Lung (tissue), 12 donors: Measurements from ENCODE around the gene PTGDS. TPM values are rescaled to one million over a fixed set of nuclear protein-coding genes. Genes with fewer than 3 reads are reported as not detected.

Source experiments
- ATAC-seq: fragments of 200-7000 bp; cut with Tn5 transposase; one replicate; pipeline ENCODE4 v1.9.1; 2020; ENCODE audit warnings: moderate number of reproducible peaks; ENCODE audit not compliant: insufficient read depth, low FRiP score
- DNase-seq, 3 donors: peaks; one replicate each; pipeline ENCODE4 v3.0.0-alpha.2; 2013 to 2017
- H3K27ac ChIP-seq, 2 donors: one replicate each; pipeline ENCODE4 v1.5.1; 2013; ENCODE audit warnings: mild to moderate bottlenecking in 2 of 2, moderate library complexity in 2 of 2, control low read depth in 1 of 2, inconsistent platforms in 1 of 2, low read depth in 1 of 2, low read length in 1 of 2
- H3K27me3 ChIP-seq, 3 donors: one replicate each; pipeline ENCODE4 v1.5.1; 2013; ENCODE audit warnings: low read length in 2 of 3; ENCODE audit not compliant: control insufficient read depth in 3 of 3, insufficient read depth in 3 of 3
- H3K36me3 ChIP-seq, 4 donors: one replicate each; pipeline ENCODE4 v1.5.1; 2013; ENCODE audit warnings: low read length in 4 of 4, mild to moderate bottlenecking in 1 of 4, moderate library complexity in 1 of 4; ENCODE audit not compliant: control insufficient read depth in 4 of 4, insufficient read depth in 4 of 4
- H3K4me1 ChIP-seq, 5 donors: one replicate each; pipeline ENCODE4 v1.5.1; 2013; ENCODE audit warnings: low read length in 5 of 5, mild to moderate bottlenecking in 2 of 5, moderate library complexity in 1 of 5; ENCODE audit not compliant: control insufficient read depth in 5 of 5, insufficient read depth in 5 of 5
- H3K4me3 ChIP-seq: one replicate; pipeline ENCODE4 v1.5.1; 2013; ENCODE audit warnings: mild to moderate bottlenecking, control low read depth, moderate library complexity
- H3K9ac ChIP-seq, 2 donors: one replicate each; pipeline ENCODE4 v1.5.1; 2013; ENCODE audit warnings: low read length in 2 of 2, control low read depth in 1 of 2; ENCODE audit not compliant: insufficient read depth in 1 of 2
- H3K9me3 ChIP-seq, 4 donors: one replicate each; pipeline ENCODE4 v1.5.1; 2013; ENCODE audit warnings: low read length in 3 of 4, mild to moderate bottlenecking in 1 of 4, moderate library complexity in 1 of 4; ENCODE audit not compliant: control insufficient read depth in 4 of 4, insufficient read depth in 3 of 4
- CTCF ChIP-seq: IDR thresholded peaks from 2 replicates; pipeline ENCODE4 v1.5.1; 2012; ENCODE audit warnings: mild to moderate bottlenecking; ENCODE audit errors: control extremely low read depth, extremely low read depth
- WGBS, 2 donors: extraction: QIAGEN DNeasy Blood & Tissue Kit; methylation state at CpG; one replicate each; pipeline ENCODE4 v1.1.7; 2013; 5-methylcytosine and 5-hydroxymethylcytosine counted together
- polyA plus RNA-seq, 2 donors: library from polyadenylated mRNA; stranded (reverse); fragments of 200-250 nt; gene quantifications; one replicate each; pipeline ENCODE4 v1.2.1, GENCODE V29; 2013
- total RNA-seq, 2 donors: library from RNA; depleted of rRNA in 1 of 2; stranded (reverse); fragments of >200 nt in 1 of 2; gene quantifications; one replicate each; pipeline ENCODE4 v1.2.1, GENCODE V29; 2014 to 2021
- donor health status: control.
- donor health status: control.
- donor health status: Bipolar disorder and iron deficiency.
- donor health status: healthy.
- donor health status: DM: yes; HTN: yes; CAD: no.

PTGDS gene
- total and polyA plus RNA-seq, 4 donors = 19.4 to 159 (median 93.7) TPM

- Histone ChIP-seq H3K36me3 (no peaks in the 10 kb centered on the region), H3K9me3 (no peaks in the 10 kb centered on the region), H3K4me1 (peaks cover 0 to 8% (median 3%) of the 10 kb centered on the region in 5 donors), H3K27ac (no peak overlapping the region), H3K27me3 (no peaks in the 10 kb centered on the region), H3K9ac (no peak overlapping the region), H3K4me3 (no peak overlapping the region)
- 83 to 86% methylated on average over 23 of the region's 23 CpGs for WGBS, 2 donors
- DNase-seq (no peak), ATAC-seq (no peak)
- no peak for TF ChIP-seq CTCF
These were observed 15.8 kb upstream of the PTGDS start for GRCh38 chr9:136961279-136962065.

- Histone ChIP-seq H3K36me3 (no peaks in the 10 kb centered on the region), H3K27me3 (no peaks in the 10 kb centered on the region), H3K27ac (no peak overlapping the region), H3K9ac (no peak overlapping the region), H3K4me1 (peaks cover 0 to 8% (median 3%) of the 10 kb centered on the region in 5 donors), H3K4me3 (no peak overlapping the region), H3K9me3 (no peaks in the 10 kb centered on the region)
- DNase-seq (no peak), ATAC-seq (no peak)
- no peak for TF ChIP-seq CTCF
- 92 to 95% methylated on average over 9 of the region's 9 CpGs for WGBS, 2 donors
These were observed 15.1 kb upstream of the PTGDS start for GRCh38 chr9:136962163-136962562.

DNA sequence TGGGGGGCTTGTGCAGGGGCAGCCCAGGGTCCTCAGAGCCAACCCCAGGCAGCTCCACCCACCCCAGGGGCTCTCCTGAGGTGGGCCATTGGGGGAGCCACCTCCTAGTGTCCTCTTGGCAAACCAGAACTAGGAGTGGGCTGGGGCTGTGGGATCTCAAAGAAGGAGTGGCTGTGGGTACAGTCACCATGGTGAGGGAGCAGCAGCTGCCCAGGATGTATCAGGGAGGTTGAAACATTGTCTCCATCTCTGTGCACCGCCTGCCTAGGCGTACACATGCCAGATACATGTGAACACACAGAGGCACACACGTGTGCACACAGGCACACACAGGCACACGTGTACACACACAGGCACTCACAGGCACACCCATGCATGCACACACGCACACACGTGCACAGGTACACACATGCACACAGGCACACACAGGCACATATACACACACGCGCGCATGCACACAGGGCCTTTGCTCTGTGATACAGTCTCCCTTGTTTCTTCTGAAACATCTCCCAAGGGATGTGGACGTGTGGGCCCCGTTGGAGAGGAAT, 14.5 kb upstream of the PTGDS start:
- Histone ChIP-seq H3K36me3 (no peaks in the 10 kb centered on the region), H3K9me3 (no peaks in the 10 kb centered on the region), H3K4me1 (peaks cover 0 to 8% (median 3%) of the 10 kb centered on the region in 5 donors), H3K27me3 (no peaks in the 10 kb centered on the region), H3K9ac (no peak overlapping the region), H3K4me3 (no peak overlapping the region), H3K27ac (no peak overlapping the region)
- 90 to 95% methylated on average over 11 of the region's 11 CpGs for WGBS, 2 donors
- ATAC-seq = no peak
- no peak for DNase-seq
- no peak for TF ChIP-seq CTCF
